Lung (tissue), 12 donors: ENCODE results near the gene LMNTD2. TPM values are rescaled to one million over a fixed set of nuclear protein-coding genes. Genes with fewer than 3 reads are reported as not detected.
A peak's percentile ranks its signal among the peaks of the same experiment; 100 is the strongest.
"Not testable (repeated sequence)": the region's sequence is repeated elsewhere in the genome, so short reads cannot be mapped to it uniquely, and the experiment has no call there.

Source experiments
- ATAC-seq: fragments of 200-7000 bp; cut with Tn5 transposase; one replicate; pipeline ENCODE4 v1.9.1; 2020; ENCODE audit warnings: moderate number of reproducible peaks; ENCODE audit not compliant: insufficient read depth, low FRiP score
- DNase-seq, 3 donors: peaks; one replicate each; pipeline ENCODE4 v3.0.0-alpha.2; 2013 to 2017
- H3K27ac ChIP-seq, 2 donors: one replicate each; pipeline ENCODE4 v1.5.1; 2013; ENCODE audit warnings: mild to moderate bottlenecking in 2 of 2, moderate library complexity in 2 of 2, control low read depth in 1 of 2, inconsistent platforms in 1 of 2, low read depth in 1 of 2, low read length in 1 of 2
- H3K27me3 ChIP-seq, 3 donors: one replicate each; pipeline ENCODE4 v1.5.1; 2013; ENCODE audit warnings: low read length in 2 of 3; ENCODE audit not compliant: control insufficient read depth in 3 of 3, insufficient read depth in 3 of 3
- H3K36me3 ChIP-seq, 4 donors: one replicate each; pipeline ENCODE4 v1.5.1; 2013; ENCODE audit warnings: low read length in 4 of 4, mild to moderate bottlenecking in 1 of 4, moderate library complexity in 1 of 4; ENCODE audit not compliant: control insufficient read depth in 4 of 4, insufficient read depth in 4 of 4
- H3K4me1 ChIP-seq, 5 donors: one replicate each; pipeline ENCODE4 v1.5.1; 2013; ENCODE audit warnings: low read length in 5 of 5, mild to moderate bottlenecking in 2 of 5, moderate library complexity in 1 of 5; ENCODE audit not compliant: control insufficient read depth in 5 of 5, insufficient read depth in 5 of 5
- H3K4me3 ChIP-seq: one replicate; pipeline ENCODE4 v1.5.1; 2013; ENCODE audit warnings: mild to moderate bottlenecking, control low read depth, moderate library complexity
- H3K9ac ChIP-seq, 2 donors: one replicate each; pipeline ENCODE4 v1.5.1; 2013; ENCODE audit warnings: low read length in 2 of 2, control low read depth in 1 of 2; ENCODE audit not compliant: insufficient read depth in 1 of 2
- H3K9me3 ChIP-seq, 4 donors: one replicate each; pipeline ENCODE4 v1.5.1; 2013; ENCODE audit warnings: low read length in 3 of 4, mild to moderate bottlenecking in 1 of 4, moderate library complexity in 1 of 4; ENCODE audit not compliant: control insufficient read depth in 4 of 4, insufficient read depth in 3 of 4
- CTCF ChIP-seq: IDR thresholded peaks from 2 replicates; pipeline ENCODE4 v1.5.1; 2012; ENCODE audit warnings: mild to moderate bottlenecking; ENCODE audit errors: control extremely low read depth, extremely low read depth
- WGBS, 2 donors: extraction: QIAGEN DNeasy Blood & Tissue Kit; methylation state at CpG; one replicate each; pipeline ENCODE4 v1.1.7; 2013; 5-methylcytosine and 5-hydroxymethylcytosine counted together
- polyA plus RNA-seq, 2 donors: library from polyadenylated mRNA; stranded (reverse); fragments of 200-250 nt; gene quantifications; one replicate each; pipeline ENCODE4 v1.2.1, GENCODE V29; 2013
- total RNA-seq, 2 donors: library from RNA; depleted of rRNA in 1 of 2; stranded (reverse); fragments of >200 nt in 1 of 2; gene quantifications; one replicate each; pipeline ENCODE4 v1.2.1, GENCODE V29; 2014 to 2021
- donor health status: control.
- donor health status: control.
- donor health status: Bipolar disorder and iron deficiency.
- donor health status: healthy.
- donor health status: DM: yes; HTN: yes; CAD: no.

The LMNTD2 gene
- total and polyA plus RNA-seq, 4 donors: 2.3 to 9.7 (median 3.8) TPM

- Histone ChIP-seq H3K4me1 (peaks cover 4 to 32% (median 18%) of the 10 kb centered on the region in 5 donors), H3K27ac (peak overlapping the region in 1 of 2 donors; percentile 15), H3K27me3 (peaks cover 0 to 5% (median 0%) of the 10 kb centered on the region in 3 donors), H3K9ac (no peak overlapping the region), H3K36me3 (peaks cover 0 to 3% (median 1%) of the 10 kb centered on the region in 4 donors), H3K4me3 (peak overlapping the region; percentile 51), H3K9me3 (no peaks in the 10 kb centered on the region)
- 1% methylated on average over 64 to 81 of the region's 81 CpGs for WGBS, 2 donors
- TF ChIP-seq CTCF: no peak
- DNase-seq (no peak), ATAC-seq (peak; percentile 2)
Measured at GRCh38 chr11:575313-575995, 14.9 kb upstream of the LMNTD2 start.

- ATAC-seq (no peak), DNase-seq (no peak)
- H3K4me3 ChIP-seq: peak overlapping the region; percentile 51
- peaks cover 4 to 32% (median 18%) of the 10 kb centered on the region in 5 donors for H3K4me1 ChIP-seq
- H3K27me3 ChIP-seq: peaks cover 0 to 5% (median 0%) of the 10 kb centered on the region in 3 donors
- H3K27ac ChIP-seq: no peak overlapping the region
- whole genome bisulfite sequencing, 2 donors: 22 to 26% methylated on average over 25 of the region's 25 CpGs
- peaks cover 0 to 3% (median 1%) of the 10 kb centered on the region in 4 donors for H3K36me3 ChIP-seq
- H3K9me3 ChIP-seq: no peaks in the 10 kb centered on the region
- no peak overlapping the region for H3K9ac ChIP-seq
- no peak for TF ChIP-seq CTCF
Measured at GRCh38 chr11:574632-575312, 14.2 kb upstream of the LMNTD2 start.

GRCh38 chr11:574031-574570, 13.6 kb upstream of the LMNTD2 start:
- H3K36me3 ChIP-seq, H3K9ac ChIP-seq, H3K27ac ChIP-seq, ATAC-seq, H3K27me3 ChIP-seq, H3K9me3 ChIP-seq, H3K4me3 ChIP-seq: not testable (repeated sequence)
- WGBS, 2 donors: 59 to 61% methylated on average over 14 of the region's 14 CpGs
- peaks cover 4 to 35% (median 22%) of the 10 kb centered on the region in 5 donors for H3K4me1 ChIP-seq
- DNase-seq: peak in 1 of 3 donors; percentile 32

GRCh38 chr11:573146-573759, 12.7 kb upstream of the LMNTD2 start:
- ATAC-seq (no peak), DNase-seq (no peak)
- peaks cover 0 to 3% (median under 1%) of the 10 kb centered on the region in 4 donors for H3K36me3 ChIP-seq
- H3K9ac ChIP-seq: no peak overlapping the region
- 78 to 91% methylated on average over 16 of the region's 16 CpGs for WGBS, 2 donors
- no peak for TF ChIP-seq CTCF
- peaks cover 4 to 36% (median 22%) of the 10 kb centered on the region in 5 donors for H3K4me1 ChIP-seq
- H3K9me3 ChIP-seq: no peaks in the 10 kb centered on the region
- peak overlapping the region in 1 of 2 donors; percentile 81 for H3K27ac ChIP-seq
- H3K27me3 ChIP-seq: peaks cover 0 to 5% (median 0%) of the 10 kb centered on the region in 3 donors
- no peak overlapping the region for H3K4me3 ChIP-seq
